DMS 273 treated with DMSO at 0.1 percent for 48 hours (cell line): Measurements from ENCODE around the gene ACMSD.
"Not testable (repeated sequence)": the region's sequence is repeated elsewhere in the genome, so short reads cannot be mapped to it uniquely, and the experiment has no call there.

ENCODE experiments used
- DNase-seq: peaks from one replicate; lab custom pipeline; 2025; lab: John Stamatoyannopoulos, UW

ACMSD gene

DNA sequence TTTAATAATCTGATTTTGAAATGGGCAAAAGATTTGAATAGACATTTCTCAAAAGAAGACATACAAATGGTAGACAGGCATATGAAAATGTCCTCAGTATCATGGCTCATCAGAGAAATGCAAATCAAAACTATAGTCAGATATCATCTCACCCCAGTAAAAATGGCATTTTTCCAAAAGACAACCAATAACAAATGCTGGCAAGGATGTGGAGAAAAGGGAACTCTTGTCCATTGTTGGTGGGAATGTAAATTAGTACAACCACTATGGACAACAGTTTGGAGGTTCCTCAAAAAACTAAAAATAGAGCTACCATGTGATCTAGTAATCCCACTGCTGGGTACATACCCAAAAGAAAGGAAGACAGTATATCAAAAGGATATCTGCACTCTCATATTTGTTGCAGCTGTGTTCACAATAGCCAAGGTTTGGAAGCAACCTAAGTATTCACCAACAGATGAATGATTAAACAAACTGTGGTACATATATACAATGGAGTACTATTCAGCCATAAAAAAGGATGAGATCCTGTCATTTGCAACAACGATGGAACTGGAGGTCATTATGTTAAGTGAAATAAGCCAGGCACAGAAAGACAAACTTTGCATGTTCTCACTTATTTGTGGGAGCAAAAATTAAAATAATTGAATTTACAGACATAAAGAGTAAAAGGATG lies 69.2 kb downstream of the ACMSD start:
- not testable (repeated sequence) for DNase-seq

DNA sequence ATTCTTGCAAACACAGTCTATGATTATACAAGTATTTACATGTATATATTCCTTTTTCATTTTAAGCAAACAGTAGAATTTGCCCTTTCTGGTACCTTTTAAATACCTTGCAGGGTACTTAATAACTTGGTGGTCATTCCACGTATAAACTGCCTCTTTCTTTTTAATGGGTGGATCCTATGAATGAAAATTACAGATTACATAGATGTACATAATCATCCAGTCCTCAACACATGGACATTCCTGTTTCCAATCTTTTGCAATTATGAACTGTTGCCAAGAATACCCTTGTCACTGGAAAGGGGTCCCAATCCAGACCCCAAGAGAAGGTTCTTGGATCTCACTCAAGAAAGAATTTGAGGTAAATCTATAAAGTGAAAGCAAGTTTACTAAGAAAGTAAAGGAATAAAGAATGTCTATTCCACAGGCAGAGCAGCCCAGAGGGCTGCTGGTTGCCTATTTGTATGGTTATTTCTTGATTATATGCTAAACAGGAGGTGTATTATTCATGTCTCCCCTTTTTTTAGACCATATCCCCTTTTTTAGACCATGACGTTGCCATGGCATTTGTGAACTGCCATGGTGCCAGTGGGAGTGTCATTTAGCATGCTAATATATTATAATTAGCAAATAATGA lies 72.5 kb downstream of the ACMSD start:
- no peak for DNase-seq

DNA sequence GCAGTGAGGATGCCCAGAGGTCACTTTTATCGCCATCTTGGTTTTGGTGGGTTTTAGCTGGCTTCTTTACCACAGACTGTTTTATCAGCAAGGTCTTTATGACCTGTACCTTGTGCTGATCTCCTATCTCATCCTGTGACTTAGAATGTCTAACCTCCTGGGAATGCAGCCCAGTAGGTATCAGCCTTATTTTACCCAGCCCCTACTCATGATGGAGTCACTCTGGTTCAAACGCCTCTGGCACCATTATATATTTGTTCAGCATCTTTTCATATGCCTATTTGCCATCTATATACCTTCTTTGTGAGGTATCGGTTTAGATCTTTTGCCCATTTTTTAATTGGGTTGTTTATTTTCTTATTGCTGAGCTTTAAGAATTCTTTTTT lies 73.0 kb downstream of the ACMSD start:
- DNase-seq, result no peak

DNA sequence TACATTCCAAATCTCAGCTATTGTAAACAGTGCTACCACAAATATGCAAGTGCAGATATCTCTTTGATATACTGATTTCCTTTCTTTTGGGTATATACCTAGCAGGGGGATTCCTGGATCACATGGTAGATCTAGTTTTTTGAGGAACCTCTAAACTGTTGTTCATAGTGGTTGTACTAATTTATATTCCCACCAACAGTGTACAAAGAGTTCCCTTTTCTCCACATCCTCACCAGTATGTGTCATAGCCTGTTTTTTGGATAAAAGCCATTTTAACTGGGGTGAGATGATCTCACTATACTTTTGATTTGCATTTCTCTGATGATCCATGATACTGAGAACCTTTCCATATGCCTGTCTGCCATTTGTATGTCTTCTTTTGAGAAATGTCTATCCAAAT lies 73.9 kb downstream of the ACMSD start:
- no peak for DNase-seq

DNA sequence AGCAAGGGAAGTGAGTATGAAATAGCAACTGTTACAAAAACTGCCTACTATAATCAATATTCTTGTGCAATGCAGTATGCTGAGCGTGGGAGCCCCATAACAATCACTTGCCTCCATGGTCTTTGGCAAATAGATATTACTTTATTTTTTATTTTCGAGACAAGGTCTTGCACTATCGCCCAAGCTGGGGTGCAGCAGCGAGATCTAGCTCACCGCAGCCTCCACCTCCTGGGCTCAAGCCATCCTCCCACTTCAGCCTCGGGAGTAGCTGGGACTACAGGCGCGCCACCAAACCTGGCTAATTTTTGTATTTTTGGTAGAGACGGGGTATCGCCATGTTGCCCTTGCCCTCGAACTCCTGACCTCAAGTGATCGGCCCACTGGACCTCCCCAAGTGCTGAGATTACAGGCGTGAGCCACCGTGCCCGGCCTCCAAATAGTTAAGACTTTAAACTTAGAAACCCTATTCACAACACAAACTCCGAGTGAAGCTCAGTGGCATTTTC lies 79.0 kb downstream of the ACMSD start:
- no peak for DNase-seq

DNA sequence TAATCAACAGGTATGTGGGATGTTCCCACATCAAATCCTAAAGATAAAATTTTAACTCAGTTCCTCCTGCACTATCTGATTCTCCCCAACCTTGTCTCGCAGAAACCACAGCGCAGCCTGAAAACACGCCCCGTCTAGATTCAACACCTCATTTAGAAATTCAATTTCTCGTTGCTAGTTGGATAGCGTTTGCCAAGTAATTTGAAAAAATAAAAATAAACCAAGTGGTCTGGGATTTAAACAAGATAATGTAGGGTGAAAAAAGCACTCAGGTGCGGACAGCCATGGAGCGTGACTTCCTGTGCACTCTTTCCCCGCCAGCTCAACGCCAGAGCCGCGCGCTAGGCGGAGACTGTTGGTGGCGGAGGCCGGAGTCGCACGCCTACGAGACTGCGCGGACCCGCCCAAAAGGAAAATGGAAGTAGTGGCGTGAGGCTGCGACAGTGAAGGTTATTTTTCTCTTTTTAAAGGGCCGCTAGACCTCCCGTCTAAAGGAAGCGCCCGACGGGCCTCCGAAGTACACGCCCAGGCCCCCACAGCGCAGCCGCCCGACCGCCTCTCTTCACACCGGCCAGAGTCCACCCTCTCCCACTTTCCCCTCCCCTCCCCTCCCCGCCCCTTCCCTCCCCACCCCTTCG lies 79.6 kb downstream of the ACMSD start:
- DNase-seq, result no peak

DNA sequence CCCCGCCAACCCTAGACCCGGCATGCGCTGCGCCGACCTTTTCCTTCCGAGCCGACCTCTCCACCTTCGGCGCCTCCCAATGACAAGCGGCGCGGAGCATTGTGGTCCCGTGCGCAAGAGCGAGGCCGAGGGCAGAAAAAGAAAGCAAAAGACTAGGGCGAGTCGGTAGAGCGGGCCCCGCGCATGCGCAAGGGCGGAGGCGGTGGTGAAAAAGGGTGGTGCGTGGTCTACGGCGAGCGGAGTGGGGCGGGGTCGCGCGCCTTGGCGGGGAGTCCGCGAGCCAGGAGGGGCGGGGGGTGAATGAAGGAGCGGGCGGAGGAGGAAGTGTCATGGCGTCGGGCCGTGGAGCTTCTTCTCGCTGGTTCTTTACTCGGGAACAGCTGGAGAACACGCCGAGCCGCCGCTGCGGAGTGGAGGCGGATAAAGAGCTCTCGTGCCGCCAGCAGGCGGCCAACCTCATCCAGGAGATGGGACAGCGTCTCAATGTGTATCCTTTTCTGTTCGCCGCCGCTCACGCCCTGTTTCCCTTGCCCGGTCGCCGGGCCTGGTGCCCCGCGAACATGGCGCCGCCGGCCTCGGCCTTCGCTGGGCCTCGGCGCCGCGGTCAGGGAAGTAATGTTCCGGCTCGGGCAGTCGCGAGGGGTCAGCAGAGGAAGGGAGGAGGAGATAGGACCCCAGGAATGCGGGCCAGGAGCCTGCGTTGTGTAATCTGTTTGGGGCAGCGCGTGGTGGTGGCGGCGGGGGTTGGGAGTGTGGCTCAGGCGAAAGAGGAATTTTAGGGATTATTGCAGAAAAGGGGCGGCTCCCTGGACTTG lies 80.3 kb downstream of the ACMSD start, which contains the start of gene CCNT2:
TSS of gene CCNT2 (plus strand) at position 297 of the 815 bp plus-strand sequence. CDS start at position 330, 33 bp downstream.
- DNase-seq, result peak; percentile 97

DNA sequence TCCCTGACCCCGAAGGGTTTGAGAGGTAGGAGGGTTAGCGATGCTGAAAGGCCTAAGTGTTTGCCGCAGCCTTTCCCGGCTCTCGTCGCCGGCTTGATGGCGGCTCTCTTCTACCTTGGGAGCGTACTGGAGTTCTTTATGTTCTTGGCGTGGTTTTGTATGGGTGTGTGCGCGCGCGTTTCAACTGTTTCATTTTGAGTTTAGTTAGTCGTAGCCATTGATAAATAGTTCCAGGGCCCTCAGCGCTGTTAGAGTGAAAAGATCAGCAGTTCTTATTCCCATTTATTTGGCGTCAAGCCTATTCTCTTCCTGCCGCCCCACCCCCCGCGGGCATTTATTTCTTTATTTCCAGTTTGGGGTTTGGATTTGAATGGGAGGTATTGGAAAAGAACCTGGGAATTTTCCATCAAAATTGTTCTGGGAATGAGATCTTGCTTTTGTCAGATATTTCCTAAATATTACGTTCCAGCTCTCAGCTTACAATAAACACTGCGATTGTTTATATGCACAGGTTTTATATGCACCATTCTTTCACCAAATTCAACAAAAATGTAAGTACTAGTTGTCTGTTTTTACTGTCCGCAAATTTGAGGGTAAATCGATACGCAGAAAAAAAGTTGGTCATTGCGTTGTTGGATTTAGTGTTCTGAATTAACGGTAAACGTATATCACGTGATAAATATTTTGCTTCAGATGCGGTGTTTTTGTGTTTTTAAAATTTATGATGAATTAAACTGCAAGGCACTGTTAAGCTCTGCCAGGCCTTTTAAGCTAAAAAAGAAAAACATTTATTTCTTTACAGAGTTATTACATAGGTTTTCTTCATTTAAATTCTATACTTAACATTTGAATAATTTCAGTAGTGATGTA lies 81.2 kb downstream of the ACMSD start:
- DNase-seq, result no peak

DNA sequence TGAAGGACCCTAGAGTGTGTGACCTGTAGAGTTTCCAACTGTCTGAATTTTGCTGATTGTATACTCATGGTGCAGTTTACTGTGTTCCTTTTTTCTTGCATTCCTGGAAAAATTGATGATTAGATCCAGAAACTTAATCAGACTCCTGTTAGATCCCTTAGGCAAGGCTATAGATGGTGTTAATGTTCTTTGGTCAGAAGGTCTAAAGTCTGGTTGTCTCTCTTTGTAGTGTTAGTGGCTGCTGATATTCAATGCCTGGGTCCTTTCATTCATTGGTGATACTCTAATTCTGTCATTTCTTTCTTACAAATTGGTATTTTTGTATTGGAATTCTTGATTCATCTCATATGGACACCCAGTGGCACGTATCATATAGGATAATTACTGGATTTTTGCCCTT lies 86.5 kb downstream of the ACMSD start:
- no peak for DNase-seq

DNA sequence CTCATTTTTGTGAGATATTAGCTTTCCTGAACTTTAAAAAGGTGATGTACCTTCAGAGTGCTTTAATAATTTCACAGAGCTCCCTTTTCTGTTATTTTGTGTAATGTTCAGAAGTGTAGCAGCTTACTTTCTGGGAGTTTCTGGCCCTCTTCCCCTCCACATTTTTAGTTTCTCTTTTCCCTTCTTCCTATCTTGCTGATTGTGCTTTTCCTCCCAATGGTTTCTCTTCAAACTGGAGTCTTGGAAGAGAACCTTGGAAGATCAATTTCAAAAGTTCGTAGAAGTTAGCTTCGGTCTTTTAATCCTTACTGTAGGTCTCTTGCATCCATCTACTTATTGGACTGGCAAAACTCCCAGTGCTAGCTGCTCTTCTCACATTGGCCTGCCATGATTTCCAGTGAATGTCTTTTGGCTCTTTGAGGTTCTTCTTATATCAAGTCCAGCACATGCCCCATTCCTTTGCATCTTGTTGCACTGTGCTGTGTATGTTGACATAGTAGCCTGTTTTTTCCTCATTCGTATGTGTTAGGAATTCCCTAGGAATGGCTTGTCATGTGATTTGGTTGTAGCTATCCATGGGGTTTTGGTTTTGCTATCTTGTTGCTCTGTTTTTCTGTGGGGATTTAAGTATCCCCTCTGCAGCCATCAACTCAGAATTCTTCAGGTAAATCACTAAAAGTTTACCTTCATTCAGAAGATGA lies 88.0 kb downstream of the ACMSD start:
- no peak for DNase-seq

DNA sequence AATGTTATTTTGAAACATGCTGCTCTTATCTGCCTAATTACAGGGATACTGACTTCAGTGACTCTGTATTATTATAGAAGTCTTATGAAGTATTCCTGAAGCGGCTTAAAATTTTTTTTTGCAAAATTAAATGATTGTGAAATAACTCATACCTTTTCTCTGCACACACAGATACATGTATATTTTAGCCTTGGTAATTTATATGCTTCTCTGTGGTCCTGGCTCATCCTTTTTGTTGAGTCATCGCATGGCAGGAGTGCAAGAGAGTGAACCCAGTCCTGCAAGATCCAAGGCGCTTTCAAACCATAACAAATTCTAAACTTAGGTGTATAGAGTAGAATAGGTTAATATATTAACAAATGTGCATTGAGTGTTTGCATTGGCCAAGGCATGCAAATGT lies 88.8 kb downstream of the ACMSD start:
- DNase-seq, result no peak

DNA sequence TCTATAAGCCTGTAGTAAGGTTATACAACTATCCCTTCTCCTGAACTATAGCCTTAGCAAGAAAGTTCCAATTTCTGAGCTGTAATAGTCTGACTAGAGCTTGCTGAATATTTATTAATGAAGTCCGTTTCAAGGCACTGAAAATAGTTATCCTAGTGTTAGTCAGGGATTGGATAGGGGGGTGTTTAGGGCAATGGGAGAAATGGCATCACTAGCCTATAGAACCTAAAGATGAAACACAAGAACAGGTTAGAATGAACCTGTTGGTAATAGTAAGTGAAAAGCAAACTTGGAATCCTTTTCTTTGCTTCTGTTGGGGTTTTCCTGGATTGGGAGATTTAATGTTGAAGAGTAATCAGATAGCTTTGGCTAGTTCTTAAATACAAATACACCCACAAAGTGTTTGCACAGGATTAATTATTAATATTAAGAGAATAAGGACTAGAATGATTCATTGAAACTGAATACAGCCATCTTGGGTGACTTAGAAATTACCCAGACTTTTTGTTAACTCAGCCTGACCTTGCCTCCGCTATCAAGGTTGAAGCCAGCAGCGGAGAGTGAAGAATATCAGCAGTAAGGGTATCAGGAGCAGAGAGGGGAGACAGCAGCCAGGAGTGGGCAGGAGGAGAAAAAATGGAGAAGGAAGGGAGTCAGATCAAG lies 94.6 kb downstream of the ACMSD start:
- no peak for DNase-seq

DNA sequence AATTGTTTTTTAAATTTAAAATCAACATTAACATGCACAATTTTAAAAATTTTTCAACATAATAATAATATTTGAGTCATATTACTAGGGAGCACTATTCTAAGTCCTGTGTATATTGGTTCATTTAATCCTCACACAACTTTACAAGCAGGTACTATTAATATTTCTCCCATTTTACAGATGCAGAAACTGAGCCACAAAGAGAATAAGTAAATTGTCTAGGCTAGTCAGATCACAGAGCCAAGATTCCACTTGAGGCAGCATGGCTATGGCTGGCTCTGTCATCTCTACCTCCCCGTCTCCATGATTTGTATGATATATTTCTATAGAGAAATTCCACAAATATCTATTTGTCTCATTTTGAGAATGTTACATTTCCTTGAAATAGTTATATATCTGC lies 95.3 kb downstream of the ACMSD start:
- no peak for DNase-seq

DNA sequence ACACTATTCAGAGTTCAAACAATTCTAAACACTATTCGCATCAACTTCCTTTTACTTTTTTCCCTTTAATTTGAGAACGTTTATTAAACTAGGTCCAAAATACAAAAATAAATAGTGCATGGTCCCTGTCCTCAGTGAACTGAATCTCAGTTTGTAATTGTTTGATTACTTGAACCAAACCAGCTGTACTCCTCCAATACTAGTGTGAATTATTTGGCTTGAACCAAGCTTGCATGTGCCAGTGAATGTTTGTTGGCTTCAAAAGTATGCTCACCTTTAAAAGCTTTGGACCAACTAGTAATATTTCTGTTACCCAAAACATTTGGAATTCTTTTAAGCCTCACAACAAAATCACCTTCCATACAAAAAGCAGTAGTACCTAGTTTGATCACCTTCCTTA lies 95.7 kb downstream of the ACMSD start:
- DNase-seq, result no peak

DNA sequence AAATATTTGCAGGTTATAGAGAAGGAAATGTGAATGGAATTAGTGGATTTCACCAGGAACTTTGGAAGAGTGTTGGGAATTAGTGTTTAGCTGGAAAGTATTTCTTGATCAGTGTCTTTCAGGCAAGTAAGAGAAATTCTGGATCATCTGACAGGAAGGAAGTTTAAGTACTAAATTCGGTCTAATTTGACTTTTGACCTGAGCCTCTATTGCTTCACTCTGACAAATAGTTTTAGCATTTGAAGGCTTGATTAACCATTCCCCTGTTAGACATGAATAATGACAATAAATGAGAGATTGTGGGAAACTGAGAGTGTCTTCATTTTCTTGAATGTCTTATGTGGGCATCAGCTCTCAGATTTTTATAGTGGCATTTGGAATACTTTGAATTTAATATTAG lies 96.2 kb downstream of the ACMSD start:
- DNase-seq, result no peak

DNA sequence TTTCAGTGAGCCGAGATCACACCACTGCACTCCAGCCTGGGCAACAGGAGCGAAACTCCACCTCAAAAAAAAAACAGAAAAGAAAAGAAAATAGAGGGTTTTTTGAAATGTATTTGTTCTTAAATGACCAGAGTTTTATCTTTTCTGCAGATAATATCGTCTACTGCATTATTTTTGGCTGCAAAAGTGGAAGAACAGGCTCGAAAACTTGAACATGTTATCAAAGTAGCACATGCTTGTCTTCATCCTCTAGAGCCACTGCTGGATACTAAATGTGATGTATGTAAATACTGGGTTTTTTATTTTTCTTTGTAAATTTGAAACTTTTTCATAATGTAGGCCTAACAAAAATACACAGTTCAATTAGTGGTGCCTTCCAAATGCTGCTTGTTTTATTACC lies 98.3 kb downstream of the ACMSD start:
- DNase-seq, result no peak

DNA sequence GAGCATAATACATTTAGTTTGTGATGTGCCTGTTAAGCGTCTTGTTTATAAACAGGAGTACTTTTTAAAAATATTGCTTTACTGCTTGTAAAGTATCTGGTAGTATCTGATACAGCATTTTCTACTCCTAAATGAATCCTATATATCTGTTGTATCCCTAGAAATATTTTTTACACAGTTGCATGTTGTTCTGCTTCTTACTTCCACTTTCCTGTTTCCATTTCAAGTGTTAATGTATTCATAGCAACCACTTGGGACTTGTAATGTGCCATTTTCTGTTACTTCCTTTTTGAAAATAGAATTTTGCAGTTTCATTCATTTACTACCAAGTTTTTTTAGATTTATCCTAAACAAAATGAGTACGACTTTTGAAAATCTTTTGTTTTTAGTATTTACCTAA lies 105.1 kb downstream of the ACMSD start:
- DNase-seq, result no peak

DNA sequence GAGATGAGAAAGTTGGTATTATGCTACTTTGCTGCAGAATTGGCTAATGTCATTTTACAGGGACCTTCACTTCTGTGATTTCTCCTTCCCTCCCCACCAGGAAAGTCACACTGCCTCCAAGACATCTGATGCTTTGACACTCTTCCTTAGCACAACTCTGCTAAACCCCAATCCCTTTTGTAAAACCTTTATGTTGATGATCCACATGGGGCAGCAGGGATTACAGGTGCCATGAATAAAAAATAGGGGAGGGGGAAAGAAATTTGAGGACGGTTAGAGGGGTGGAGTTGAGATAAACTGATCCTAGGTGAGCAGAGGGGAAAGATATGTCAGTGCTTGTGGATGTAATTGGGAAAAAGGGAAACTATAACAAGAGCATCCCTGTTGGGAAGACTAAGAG lies 106.6 kb downstream of the ACMSD start:
- no peak for DNase-seq

DNA sequence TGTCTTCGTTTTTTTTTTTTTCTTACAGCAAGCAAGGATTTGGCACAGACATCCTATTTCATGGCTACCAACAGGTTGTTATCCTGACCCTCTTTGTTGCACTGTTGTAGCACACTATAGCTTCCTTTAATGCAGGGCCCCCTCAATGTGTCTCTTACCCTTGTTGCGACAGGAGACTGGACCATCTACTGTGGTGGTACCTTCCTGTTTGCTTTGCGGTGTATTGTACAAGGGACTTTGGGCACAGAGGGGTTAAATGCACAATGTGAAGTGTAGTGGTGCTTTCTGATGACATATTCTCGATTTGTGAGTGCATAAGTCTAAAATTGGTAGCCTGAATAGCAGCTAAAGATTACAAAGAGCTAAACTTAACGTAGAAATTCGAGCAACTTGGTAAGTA lies 107.7 kb downstream of the ACMSD start:
- no peak for DNase-seq

DNA sequence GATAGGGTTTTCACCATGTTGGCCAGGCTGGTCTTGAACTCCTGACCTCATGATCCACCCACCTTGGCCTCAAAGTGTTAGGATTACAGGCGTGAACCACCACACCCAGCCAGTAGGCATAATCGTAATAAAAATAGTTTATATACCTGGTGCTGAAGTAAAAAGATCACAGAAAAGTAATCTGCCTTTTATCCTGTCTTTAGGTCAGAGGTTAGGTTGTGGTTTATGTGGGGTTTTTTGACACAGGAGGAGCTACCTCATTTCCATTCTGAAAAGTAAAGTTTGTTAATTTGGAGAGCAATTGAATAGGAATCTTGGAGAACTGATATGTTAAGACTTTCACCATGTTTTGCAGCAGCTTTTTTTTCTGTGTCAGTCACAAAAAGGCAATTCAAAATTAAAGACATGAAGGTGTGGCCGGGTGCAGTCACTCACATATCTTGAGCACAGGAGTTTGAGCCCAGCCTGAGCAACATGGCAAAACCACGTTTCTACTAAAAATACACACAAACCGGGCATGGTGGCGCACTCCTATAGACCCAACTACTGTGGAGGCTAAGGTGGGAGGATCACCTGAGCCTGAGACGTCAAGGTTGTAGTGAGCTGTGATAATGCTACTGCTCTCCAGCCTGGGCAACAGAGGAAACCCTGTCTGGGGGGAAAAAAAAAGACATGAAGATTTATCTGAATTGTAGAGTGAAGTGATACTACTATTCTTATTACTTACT lies 111.7 kb downstream of the ACMSD start:
- no peak for DNase-seq
